T-helper 1 cell (primary cell): ENCODE results near the gene POTEI.
"Not testable (repeated sequence)": the region's sequence is repeated elsewhere in the genome, so short reads cannot be mapped to it uniquely, and the experiment has no call there.

Experiments
- DNase-seq, 5 donors: peaks; one replicate each; pipeline ENCODE4 v3.0.0-alpha.2; 2012 to 2020
- total RNA-seq, 4 donors: gene quantifications; one replicate each; lab custom pipeline; 2026; lab: John Stamatoyannopoulos, UW

POTEI gene
- total RNA-seq = 0 to 0.54 (median 0.08) reads per million in 4 donors

DNA sequence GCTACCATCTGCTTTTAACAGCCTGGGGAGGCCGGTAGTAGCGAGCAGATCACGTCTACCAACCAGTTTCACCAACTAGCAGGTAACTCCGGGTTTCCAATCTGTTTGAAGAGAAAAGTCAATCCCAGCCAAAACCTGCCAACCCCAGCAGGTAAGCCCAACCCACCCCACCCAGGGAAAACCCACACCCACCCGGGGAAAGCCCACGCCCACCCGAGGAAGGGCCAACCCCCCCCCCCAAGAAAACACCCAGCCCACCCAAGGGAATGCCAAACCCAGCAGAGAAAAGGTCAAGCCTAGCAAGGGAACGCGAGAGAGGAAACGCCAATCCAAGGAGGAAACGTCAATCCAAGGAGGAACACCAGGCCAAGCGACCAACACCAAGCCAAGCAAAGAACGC lies at the start of gene POTEI:
POTEI (minus strand) TSS at position 101 of the 400 bp plus-strand sequence; CDS start at position 8, 93 bp downstream.
- not testable (repeated sequence) for DNase-seq

DNA sequence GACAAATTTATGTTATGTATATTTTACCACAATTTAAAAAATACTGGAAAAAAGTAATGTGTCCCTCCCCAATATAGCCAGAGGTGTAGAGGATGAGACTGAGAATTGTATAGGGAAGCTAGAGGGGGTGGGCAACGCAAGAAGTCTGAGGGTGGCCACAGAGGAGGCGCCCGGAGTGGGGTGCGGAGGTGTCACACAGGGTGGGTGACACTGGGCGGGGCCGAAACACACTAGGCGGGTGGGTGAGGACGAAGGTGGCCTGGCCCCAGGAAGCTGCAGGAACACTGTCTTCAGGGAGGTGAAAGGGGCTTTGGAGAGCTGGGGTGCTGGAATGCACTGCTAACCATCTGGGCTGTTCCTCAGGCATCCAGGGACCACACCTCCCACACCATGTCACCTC lies 47.3 kb upstream of the POTEI start:
- not testable (repeated sequence) for DNase-seq

DNA sequence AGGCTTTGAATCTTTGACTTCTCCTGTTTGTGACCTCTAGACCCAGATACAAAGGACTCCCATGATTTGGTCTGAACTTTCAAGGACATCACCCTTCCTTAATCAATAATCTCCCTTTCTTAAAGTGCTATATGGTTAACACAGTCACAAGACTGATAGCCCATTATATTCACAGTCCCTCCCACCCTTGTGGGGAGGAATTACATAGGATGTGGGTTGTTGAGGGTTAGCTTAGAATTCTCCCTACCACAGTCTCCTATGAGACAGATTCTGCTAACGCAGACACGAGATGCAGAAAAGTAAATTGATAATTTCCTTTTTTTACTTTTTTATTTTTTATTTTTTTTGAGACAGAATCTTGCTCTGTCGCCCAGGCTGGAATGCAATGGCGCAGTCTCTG lies 45.0 kb upstream of the POTEI start:
- not testable (repeated sequence) for DNase-seq

GRCh38 chr2:130549475-130549874 lies 40.3 kb upstream of the POTEI start:
- DNase-seq = not testable (repeated sequence)

DNA sequence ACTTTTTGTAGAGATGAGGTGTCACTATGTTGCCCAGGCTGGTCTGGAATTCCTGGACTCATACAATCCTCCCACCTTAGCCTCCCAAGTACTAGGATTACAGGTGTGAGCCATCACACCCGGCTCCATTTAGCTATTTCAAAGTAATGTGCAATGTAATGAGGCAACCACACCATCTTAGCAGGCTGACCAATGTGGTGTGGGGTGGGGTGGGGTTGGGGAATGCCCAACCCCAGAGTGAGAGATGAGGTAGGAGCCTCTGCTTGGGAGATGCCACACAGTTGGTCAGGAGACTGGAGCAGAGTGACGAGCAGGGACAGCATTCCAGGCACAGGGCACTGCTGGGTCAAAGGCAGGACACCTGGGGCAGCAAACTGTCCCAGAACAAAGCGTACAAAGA lies 39.3 kb upstream of the POTEI start:
- not testable (repeated sequence) for DNase-seq

DNA sequence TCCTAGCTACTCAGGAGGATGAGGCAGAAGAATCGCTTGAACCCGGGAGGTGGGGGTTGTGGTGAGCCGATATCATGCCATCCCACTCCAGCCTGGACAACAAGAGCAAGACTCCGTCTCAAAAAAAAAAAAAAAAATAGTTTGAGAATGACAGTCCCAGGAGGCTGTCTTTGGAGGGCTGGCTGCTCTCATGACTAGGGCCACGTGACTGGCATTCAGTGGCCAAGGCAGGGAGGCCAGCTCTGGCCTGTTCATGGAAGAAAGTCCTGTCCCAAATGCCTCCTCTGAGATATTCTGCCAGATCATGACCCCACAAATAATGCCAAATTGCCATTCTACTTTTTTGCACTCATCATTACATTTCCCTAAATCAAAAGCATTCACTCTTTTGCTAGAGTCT lies 35.9 kb upstream of the POTEI start:
- not testable (repeated sequence) for DNase-seq

DNA sequence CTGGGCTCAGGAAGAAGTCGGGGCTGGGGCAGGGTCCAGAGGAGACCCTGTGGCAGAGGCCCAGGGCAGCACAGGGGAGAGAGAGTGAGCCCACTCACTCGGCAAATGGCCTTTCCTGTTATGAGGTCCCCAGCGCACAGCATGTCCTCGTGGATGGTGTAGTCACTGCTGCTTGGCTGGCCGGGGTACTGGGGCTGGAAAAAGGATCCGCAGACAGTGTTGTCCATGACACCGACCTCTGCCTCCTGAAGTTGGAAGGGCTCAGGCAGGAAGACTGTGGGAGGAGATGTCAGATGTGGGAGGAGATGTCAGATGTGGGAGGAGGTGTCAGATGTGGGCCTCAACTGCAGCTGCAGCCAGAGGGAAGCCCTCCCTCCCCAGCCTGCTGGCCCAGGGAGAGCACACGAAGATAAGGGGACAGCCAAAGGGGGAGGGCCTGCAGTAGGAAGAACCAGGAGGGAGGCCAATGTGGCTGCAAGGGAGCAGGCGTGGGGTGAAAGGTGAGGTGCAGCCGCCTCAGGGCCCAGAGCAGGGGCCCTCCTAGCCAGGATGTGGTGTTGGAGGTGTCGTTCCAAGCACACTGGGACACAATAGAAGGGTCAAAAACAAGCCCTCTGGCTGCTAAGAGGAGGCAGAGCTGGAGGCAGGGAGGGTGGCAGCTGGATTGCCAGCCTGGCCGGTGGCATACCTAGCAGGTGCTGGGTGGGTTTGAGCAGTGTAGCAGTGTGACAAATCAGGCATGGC lies 34.8 kb upstream of the POTEI start:
- not testable (repeated sequence) for DNase-seq

DNA sequence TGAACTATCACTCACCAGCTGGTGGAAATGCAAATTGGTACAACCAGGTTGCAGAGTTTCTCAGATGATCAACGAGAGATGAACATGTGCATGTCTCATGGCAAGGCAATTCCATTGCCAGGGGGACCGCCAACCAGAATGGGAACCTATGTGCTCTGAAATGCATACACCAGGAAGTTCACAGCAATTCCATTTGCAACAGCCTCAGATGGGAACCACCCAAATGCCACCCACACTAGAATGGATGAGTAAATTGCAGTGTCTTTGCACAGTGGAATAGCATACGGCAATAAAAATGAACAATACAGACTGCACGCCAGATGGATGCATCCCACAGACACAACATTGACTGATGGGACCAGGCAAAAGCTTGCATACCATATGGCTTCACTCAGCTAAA lies 33.7 kb upstream of the POTEI start:
- DNase-seq = not testable (repeated sequence)

- DNase-seq = not testable (repeated sequence)
Measured at GRCh38 chr2:130538271-130538670, 29.1 kb upstream of the POTEI start.

DNA sequence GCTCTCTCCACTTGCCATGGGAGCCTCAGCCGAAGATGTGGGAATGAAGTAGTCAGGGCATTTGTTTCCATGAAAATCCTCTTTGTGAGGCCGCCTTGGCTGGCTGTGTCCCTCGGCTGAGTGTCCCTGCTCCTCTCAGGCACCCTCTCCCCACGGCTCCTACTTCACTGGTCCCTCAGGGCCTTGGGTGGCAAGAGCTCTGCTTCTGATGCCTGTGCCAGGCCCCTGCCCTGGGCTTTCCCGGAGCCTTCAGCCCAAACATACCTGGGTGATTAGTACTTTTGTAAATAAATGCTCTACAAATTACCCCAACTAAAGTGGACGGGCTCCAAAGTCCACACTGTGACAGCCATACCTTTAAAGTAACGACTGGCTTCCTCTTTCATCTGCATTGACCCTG lies 27.5 kb upstream of the POTEI start:
- DNase-seq = not testable (repeated sequence)

- DNase-seq = not testable (repeated sequence)
Measured at GRCh38 chr2:130531672-130532071, 22.5 kb upstream of the POTEI start.

GRCh38 chr2:130531225-130531624 lies 22.1 kb upstream of the POTEI start:
- not testable (repeated sequence) for DNase-seq

GRCh38 chr2:130530212-130530611 lies 21.1 kb upstream of the POTEI start:
- not testable (repeated sequence) for DNase-seq

GRCh38 chr2:130529545-130529944 lies 20.4 kb upstream of the POTEI start:
- not testable (repeated sequence) for DNase-seq

DNA sequence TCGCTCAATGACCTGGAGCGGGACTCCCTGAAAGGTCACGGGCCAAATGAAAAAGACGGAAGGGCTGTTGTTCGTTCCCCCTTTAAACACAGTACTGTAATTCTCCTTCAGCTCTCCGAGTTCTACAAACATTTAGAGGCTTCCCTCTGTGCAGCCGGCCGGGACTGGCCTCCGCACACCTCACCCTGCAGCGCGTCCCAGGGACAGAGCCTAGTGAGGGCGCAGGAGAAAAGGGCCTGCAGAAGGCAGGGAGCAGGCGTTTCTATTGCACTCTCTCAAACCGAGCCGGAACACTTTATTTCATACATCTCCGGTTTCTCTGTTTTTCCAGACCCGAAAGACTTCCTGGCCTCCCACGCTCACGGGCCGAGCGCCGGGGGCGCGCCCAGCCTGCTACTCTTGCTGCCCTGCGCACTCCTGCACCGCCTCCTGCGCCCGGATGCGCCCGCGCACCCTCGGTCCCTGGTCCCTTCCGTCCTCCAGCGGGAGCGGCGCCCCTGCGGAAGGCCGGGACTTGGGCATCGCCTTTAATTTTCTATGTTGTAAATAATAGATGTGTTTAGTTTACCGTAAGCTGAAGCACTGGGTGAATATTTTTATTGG lies 18.3 kb upstream of the POTEI start:
- not testable (repeated sequence) for DNase-seq

GRCh38 chr2:130522390-130522789 lies 13.3 kb upstream of the POTEI start:
- DNase-seq = not testable (repeated sequence)

- not testable (repeated sequence) for DNase-seq
Measured at GRCh38 chr2:130520992-130521391, 11.9 kb upstream of the POTEI start, which contains the start of gene CFC1B. TSS of gene CFC1B (plus strand) at chr2:130521222. CDS start at chr2:130521485, 263 bp downstream.

- not testable (repeated sequence) for DNase-seq
Measured at GRCh38 chr2:130518516-130519106, 9.5 kb upstream of the POTEI start.

DNA sequence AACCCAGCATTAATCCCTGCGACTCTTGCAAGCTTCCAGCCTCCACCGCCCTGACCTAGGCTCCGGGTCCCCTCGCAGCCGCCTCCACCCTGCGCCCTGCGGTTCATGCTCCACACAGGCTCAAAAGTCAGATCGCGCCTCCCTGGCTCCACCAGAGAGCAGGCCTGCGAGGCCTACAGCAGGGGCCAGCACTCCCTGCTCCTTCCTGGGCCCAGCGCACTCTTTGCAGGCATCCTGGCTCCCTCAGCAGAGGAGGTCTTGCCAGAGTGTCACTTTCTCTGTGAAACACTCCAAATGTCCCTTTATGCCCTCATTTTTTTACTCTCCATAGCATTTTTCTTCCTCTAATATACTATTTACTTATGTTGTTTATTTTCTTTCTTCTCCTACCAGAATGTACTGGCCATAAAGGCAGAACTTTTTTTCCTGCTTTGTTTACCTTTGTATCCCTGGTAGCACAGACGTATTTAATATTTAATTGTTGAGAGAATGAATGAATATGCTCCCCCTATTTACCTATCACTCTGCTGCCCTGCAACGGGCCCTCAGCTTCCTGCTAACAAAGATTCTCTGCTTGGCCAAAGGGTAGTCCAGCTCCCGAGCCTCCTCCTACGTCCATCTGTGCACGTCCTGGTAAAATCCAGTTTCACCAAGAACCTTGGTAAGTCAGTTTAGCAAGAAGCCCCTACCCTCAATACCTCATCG lies 2.8 kb upstream of the POTEI start:
- not testable (repeated sequence) for DNase-seq

DNA sequence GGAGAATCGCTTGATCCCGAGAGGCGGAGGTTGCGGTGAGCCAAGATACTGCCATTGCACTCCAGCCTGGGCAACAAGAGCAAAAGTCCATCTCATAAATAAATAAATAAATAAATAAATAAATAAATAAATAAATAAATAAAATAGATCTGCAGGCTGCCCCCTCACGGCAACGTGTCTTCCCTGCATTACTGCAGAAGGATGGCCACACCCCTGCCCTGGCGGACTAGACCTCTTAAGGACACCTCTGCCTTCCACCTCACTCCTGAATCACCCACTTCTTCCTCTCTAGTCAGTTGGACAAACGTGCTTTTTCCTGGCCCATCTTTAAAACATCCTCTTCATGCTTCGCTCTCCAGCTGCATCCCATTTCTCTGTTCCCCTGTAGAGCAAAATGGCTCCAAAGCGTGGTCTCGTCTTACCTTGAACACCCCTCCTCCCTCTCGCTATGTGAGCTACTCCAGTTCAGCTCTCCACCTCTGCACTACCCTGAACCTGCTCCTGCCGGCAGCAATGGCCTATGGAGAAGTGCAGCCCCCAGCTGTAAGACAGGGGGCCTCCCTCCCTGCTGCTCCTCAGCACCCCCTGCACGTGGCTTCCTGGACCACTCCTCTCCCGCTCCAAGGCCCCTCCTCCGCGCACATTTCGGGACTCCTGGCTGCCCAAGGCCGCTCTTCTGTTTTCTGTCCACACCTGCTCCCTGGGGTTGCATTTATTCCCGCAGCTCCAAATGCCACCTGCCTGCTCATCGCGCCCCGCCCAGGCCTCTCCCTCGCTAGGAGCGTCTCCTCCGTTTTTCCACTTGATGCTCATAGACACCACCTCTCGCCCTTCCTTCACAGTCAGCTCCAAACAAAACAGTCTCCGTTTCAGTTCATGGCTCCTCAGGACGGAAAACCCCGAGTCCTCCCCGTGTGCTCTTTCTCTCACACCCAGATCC lies 1.9 kb upstream of the POTEI start:
- not testable (repeated sequence) for DNase-seq

DNA sequence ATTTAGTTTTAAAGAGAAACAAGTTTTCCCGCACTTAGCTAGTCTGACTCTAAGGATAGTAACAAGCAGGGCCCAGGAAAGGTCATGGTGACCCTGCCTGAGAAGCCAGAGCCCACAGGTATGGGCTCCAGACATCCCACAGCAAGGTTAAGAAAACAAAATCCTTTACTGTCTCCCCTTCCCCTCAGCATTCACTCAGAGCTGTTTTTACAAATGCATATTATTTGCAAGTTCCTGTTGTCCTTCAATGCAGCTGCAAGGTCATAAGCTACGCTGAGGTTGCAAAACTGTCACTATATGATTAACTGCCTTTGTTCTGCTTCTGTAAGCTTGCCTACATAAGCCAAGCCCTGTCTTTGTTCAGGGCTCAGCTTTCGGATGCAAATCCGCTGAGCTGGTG lies 18.1 kb downstream of the POTEI start:
- DNase-seq = not testable (repeated sequence)

- not testable (repeated sequence) for DNase-seq
Measured at GRCh38 chr2:130455413-130455812, 53.7 kb downstream of the POTEI start.
